ENCODE data around the gene BNIP2.

DNA sequence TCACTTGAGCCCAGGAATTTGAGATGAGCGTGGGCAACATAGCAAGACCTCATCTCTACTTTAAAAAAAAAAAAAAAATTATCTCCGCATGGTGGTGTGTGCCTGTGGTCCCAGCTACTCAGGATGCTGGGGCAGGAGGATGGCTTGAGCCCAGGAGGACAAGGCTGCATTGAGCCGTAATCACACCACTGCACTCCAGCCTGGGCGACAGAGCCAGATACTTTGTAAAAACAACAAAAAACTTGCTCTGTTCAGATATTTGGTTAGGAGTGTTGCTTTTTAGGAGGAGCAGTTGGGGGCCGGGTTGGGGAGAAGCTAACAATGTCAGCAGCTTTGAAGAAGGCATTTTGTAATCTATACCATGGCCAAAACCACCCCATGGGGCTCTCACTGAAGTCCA is 73.5 kb downstream of the BNIP2 start:
- TF ChIP-seq POLR2A (IDR thresholded peaks at IDR 0.05): no peak
- TF ChIP-seq, protein P1, sequence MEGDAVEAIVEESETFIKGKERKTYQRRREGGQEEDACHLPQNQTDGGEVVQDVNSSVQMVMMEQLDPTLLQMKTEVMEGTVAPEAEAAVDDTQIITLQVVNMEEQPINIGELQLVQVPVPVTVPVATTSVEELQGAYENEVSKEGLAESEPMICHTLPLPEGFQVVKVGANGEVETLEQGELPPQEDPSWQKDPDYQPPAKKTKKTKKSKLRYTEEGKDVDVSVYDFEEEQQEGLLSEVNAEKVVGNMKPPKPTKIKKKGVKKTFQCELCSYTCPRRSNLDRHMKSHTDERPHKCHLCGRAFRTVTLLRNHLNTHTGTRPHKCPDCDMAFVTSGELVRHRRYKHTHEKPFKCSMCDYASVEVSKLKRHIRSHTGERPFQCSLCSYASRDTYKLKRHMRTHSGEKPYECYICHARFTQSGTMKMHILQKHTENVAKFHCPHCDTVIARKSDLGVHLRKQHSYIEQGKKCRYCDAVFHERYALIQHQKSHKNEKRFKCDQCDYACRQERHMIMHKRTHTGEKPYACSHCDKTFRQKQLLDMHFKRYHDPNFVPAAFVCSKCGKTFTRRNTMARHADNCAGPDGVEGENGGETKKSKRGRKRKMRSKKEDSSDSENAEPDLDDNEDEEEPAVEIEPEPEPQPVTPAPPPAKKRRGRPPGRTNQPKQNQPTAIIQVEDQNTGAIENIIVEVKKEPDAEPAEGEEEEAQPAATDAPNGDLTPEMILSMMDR (IDR thresholded peaks at IDR 0.05): no peak
